Measurements from ENCODE around the gene SYNPO.

The SYNPO gene, protein sequence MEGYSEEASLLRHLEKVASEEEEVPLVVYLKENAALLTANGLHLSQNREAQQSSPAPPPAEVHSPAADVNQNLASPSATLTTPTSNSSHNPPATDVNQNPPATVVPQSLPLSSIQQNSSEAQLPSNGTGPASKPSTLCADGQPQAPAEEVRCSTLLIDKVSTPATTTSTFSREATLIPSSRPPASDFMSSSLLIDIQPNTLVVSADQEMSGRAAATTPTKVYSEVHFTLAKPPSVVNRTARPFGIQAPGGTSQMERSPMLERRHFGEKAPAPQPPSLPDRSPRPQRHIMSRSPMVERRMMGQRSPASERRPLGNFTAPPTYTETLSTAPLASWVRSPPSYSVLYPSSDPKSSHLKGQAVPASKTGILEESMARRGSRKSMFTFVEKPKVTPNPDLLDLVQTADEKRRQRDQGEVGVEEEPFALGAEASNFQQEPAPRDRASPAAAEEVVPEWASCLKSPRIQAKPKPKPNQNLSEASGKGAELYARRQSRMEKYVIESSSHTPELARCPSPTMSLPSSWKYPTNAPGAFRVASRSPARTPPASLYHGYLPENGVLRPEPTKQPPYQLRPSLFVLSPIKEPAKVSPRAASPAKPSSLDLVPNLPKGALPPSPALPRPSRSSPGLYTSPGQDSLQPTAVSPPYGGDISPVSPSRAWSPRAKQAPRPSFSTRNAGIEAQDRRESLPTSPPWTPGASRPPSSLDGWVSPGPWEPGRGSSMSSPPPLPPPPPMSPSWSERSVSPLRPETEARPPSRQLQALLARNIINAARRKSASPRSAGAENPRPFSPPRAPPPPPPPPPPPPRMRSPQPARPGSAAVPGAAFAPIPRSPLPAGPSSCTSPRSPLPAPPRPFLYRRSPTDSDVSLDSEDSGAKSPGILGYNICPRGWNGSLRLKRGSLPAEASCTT

GRCh38 chr5:150640311-150641005 lies at the start of gene SYNPO:
Gene SYNPO (plus strand): TSS chr5:150640660. CDS start chr5:150648276, 7,616 bp downstream.
- H3K36me3 Mint-ChIP-seq: no peaks in the 10 kb centered on the region
- peak within 1 kb of the TSS; percentile 43 for H3K27ac Mint-ChIP-seq
- CTCF ChIA-PET: no interaction called here
- no peaks in the 10 kb centered on the region for H3K9me3 Mint-ChIP-seq
- H3K27me3 Mint-ChIP-seq: peaks cover 64% of the 10 kb centered on the region
- no peaks in the 10 kb centered on the region for H3K4me1 Mint-ChIP-seq
- no peak within 1 kb of the TSS for H3K4me3 Mint-ChIP-seq
- DNase-seq: no peak

- Mint-ChIP-seq H3K27me3 (no peaks in the 10 kb centered on the region), H3K9me3 (no peaks in the 10 kb centered on the region), H3K27ac (no peak overlapping the region), H3K4me1 (no peaks in the 10 kb centered on the region), H3K4me3 (no peak overlapping the region), H3K36me3 (no peaks in the 10 kb centered on the region)
- CTCF ChIA-PET: interaction anchor here (0.7 kb wide), 1 partner anchor 134 kb away, joined by 3 read pairs; no protein-coding TSS in a partner anchor
- no peak for DNase-seq
These were observed 49.3 kb upstream of the SYNPO start for GRCh38 chr5:150590979-150591695.

- Mint-ChIP-seq H3K4me1 (no peaks in the 10 kb centered on the region), H3K9me3 (no peaks in the 10 kb centered on the region), H3K27me3 (no peaks in the 10 kb centered on the region), H3K4me3 (no peak overlapping the region), H3K27ac (no peak overlapping the region), H3K36me3 (no peaks in the 10 kb centered on the region)
- CTCF ChIA-PET: no interaction called here
- no peak for DNase-seq
These were observed 46.9 kb upstream of the SYNPO start for GRCh38 chr5:150593593-150593992.

DNA sequence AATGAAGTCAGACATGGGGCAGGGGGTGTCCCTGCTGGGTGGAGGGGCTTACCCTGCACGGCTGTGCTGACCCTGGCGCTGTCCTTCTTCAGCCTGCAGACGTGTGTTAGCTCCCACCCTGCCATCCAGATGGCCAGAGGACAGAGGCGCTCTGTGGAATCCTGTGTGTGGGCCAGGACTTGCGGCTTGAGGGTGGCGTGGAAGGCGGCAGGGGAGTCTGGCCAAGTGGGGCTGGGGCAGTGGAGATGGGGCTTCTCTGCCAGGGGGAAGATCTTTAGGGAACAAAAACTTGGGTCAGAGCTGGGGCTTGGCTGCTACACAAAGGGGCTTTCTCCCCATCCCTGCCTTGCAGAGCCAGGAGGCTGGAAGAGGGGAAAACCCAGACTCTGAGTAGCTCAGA lies 46.5 kb upstream of the SYNPO start:
- H3K36me3 Mint-ChIP-seq: no peaks in the 10 kb centered on the region
- CTCF ChIA-PET: no interaction called here
- H3K9me3 Mint-ChIP-seq: no peaks in the 10 kb centered on the region
- no peak overlapping the region for H3K4me3 Mint-ChIP-seq
- H3K27me3 Mint-ChIP-seq: no peaks in the 10 kb centered on the region
- no peak overlapping the region for H3K27ac Mint-ChIP-seq
- no peak for DNase-seq
- H3K4me1 Mint-ChIP-seq: no peaks in the 10 kb centered on the region

DNA sequence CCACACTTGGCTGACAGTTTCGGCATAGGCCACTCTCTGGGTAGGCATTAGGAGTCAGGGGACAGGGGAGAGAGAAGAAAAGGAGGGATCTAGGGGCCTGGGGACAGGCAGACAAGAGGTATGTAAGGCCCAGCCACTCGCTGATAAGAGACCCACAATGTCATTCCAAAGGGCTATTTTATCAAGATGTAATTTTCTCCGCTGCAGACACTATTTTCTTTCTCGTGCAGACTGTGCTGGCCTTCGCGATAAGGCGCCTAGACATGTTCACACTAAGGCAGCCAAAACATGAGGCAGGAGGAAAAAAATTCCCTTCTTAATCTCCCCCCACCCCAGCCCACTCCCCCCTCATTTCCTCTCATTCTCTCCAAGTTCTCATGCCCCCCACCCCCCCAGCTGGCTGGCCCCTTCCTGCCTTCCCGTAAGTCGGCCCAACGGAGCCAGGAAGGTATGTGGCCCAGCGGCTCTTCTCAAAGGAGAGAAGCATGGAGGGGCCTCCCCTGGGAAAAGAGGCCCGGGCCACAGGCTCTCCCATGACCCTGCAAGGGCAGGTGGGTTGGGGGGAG lies 44.9 kb upstream of the SYNPO start:
- H3K9me3 Mint-ChIP-seq: no peaks in the 10 kb centered on the region
- DNase-seq: no peak
- CTCF ChIA-PET: no interaction called here
- peaks cover 4% of the 10 kb centered on the region for H3K27me3 Mint-ChIP-seq
- no peak overlapping the region for H3K4me3 Mint-ChIP-seq
- no peaks in the 10 kb centered on the region for H3K36me3 Mint-ChIP-seq
- H3K27ac Mint-ChIP-seq: no peak overlapping the region
- no peaks in the 10 kb centered on the region for H3K4me1 Mint-ChIP-seq

DNA sequence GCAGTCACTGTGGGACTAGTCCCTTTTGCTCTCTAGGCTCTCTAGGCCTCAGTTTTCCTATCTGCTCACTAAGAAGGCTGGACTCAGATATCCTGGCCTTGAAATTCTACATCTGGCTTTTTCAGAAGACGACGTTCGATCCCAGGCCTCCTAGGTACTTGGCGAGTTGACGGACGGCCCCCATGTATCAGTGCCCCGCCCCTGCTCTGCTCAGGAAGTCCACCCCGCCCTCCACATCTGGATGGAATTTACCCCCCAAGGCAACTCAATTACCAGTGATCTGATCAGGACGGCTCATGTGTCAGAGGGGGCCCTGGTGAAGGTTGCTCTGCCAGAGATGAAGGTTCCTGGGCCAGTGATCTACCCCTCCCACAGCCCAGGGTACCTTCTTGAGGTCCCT lies 44.1 kb upstream of the SYNPO start:
- H3K36me3 Mint-ChIP-seq: no peaks in the 10 kb centered on the region
- peaks cover 4% of the 10 kb centered on the region for H3K27me3 Mint-ChIP-seq
- CTCF ChIA-PET: no interaction called here
- no peak overlapping the region for H3K27ac Mint-ChIP-seq
- no peak overlapping the region for H3K4me3 Mint-ChIP-seq
- no peaks in the 10 kb centered on the region for H3K9me3 Mint-ChIP-seq
- H3K4me1 Mint-ChIP-seq: no peaks in the 10 kb centered on the region
- no peak for DNase-seq

DNA sequence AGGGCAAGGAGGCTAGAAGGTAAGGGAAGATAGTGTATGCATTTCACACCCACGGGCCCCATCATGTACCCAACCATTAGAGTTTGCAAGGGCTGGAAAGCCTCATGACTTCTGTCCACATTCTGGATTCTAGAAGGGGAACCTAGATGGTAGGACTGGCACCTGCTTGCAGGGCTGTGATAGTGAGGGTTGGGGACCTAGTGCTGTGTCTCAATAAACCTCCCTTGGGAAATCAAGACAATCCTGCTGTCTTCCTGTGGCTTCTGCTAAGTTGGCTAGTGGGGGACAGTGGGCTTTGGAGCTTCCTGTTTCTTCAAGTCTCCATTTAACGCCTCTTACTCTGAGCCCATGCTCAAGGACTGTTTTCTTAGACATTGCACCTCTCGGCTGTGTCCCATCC lies 43.6 kb upstream of the SYNPO start:
- Mint-ChIP-seq H3K36me3 (no peaks in the 10 kb centered on the region), H3K9me3 (no peaks in the 10 kb centered on the region), H3K27me3 (peaks cover 6% of the 10 kb centered on the region), H3K4me1 (no peaks in the 10 kb centered on the region), H3K27ac (no peak overlapping the region), H3K4me3 (no peak overlapping the region)
- no peak for DNase-seq
- CTCF ChIA-PET: no interaction called here

DNA sequence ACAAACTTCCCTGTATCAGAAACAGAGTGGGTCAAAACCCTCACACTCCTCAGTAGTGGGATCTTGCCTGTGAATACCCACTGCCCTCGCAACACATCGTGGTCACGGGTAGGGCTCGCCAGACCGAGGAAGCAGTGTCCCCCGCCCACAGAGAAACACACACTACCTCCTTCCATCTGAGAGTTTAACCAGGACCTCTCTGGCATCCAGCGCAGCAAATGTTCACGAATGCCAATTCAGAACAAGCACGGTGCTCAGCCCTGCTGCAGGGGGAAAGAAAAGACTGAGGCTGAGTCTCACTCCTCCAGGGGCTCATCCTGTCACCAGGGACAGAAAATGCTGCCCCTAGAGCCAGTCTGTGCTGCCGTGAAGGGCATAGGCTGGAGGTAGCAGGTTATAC lies 42.5 kb upstream of the SYNPO start:
- no peak for DNase-seq
- Mint-ChIP-seq H3K4me3 (no peak overlapping the region), H3K9me3 (no peaks in the 10 kb centered on the region), H3K4me1 (no peaks in the 10 kb centered on the region), H3K36me3 (no peaks in the 10 kb centered on the region), H3K27me3 (peaks cover 9% of the 10 kb centered on the region), H3K27ac (no peak overlapping the region)
- CTCF ChIA-PET: no interaction called here

DNA sequence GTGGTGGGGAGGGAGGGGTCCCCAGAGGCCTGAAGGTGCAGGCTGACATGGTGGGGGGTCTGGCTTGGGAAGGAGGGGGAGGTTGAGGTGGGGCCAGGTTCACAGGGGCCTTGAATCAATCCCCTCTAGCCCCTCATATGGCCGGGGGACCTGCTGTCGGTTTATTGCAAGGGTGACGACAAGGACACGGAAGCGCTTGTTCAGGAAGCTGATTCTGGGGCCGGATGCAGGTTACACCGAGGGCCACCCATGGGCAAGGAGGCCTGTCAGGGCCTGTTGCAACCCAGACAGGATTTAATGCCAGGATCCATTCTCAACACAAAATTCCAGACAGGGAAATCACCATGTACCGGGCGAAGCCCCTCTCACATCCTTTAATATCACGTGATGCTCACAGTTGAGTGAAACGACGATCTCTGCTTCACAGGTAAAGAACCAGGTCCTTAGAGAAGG lies 41.6 kb upstream of the SYNPO start:
- no peak for DNase-seq
- Mint-ChIP-seq H3K36me3 (no peaks in the 10 kb centered on the region), H3K4me3 (no peak overlapping the region), H3K27me3 (peaks cover 9% of the 10 kb centered on the region), H3K27ac (no peak overlapping the region), H3K9me3 (no peaks in the 10 kb centered on the region), H3K4me1 (no peaks in the 10 kb centered on the region)
- CTCF ChIA-PET: no interaction called here

DNA sequence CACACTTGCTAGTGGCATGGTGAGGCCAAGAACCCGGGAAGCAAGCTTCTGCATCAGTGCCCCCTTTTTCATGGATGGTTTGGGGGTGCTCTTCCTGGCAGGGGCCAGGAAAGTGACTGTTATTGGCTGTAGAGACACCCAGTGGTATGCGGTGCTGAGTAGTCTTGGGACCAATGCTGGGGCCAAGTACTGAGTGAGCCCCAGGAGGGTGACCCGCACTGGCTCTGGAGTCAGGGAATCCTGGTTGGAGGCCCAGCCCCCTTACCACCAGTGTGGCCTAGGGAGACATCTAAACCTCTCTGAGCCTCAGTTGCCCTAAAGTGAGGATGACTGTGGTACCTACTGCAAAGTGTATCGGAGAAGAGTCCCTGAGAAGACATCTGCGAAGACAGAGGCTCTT lies 41.2 kb upstream of the SYNPO start:
- Mint-ChIP-seq H3K27me3 (peaks cover 10% of the 10 kb centered on the region), H3K9me3 (no peaks in the 10 kb centered on the region), H3K4me3 (no peak overlapping the region), H3K27ac (no peak overlapping the region), H3K4me1 (no peaks in the 10 kb centered on the region), H3K36me3 (no peaks in the 10 kb centered on the region)
- no peak for DNase-seq
- CTCF ChIA-PET: no interaction called here

- Mint-ChIP-seq H3K9me3 (no peaks in the 10 kb centered on the region), H3K27me3 (peaks cover 13% of the 10 kb centered on the region), H3K36me3 (no peaks in the 10 kb centered on the region), H3K4me3 (no peak overlapping the region), H3K27ac (no peak overlapping the region), H3K4me1 (no peaks in the 10 kb centered on the region)
- no peak for DNase-seq
- CTCF ChIA-PET: no interaction called here
These were observed 40.4 kb upstream of the SYNPO start for GRCh38 chr5:150599917-150600511.

DNA sequence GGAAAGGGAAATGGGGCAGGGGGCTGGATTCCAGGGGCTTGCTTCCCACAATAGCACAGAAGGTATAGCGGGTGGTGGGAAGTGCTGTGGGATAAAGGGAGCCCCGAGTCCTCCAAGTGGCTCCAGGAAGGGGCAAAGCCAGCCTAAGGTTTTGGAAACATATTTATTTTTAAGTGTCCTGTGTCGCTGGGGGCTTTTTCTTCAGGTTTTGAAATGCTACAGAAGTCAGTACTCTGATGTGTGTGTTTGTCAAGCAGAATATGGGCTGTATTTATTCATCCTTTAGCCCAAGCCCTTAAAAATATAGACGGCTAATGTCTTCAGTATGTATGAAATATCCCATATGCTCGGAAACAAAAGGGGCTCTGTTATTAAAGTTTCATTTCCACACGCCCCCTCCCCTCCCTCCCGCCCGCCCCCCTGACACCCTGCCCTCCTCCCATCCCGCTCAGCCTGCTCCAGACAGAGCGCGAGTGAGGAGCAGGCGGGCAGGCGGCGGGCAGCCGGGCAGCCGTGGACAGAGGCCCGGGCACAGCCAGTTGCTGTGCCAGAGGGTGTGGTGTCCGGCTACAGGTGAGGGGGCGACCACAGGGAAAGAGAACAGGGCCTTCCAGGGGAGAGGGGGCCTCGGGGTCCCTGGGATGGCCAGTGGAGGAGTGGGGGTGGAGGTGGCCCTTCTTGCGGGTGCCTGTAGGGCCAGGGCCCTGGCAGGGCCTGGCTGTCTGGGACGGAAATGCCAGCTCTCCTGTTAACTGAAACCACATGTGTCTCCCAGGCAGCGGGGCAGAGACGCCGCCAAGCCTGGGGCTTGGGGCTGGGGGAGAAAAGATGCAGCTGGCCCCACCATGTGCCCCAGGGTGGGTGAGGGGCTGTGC lies 39.6 kb upstream of the SYNPO start:
- Mint-ChIP-seq H3K36me3 (no peaks in the 10 kb centered on the region), H3K4me1 (no peaks in the 10 kb centered on the region), H3K4me3 (no peak overlapping the region), H3K9me3 (no peaks in the 10 kb centered on the region), H3K27ac (no peak overlapping the region), H3K27me3 (peaks cover 13% of the 10 kb centered on the region)
- CTCF ChIA-PET: no interaction called here
- DNase-seq: no peak
